ENCODE data around the gene KRT23.

Gene KRT23

DNA sequence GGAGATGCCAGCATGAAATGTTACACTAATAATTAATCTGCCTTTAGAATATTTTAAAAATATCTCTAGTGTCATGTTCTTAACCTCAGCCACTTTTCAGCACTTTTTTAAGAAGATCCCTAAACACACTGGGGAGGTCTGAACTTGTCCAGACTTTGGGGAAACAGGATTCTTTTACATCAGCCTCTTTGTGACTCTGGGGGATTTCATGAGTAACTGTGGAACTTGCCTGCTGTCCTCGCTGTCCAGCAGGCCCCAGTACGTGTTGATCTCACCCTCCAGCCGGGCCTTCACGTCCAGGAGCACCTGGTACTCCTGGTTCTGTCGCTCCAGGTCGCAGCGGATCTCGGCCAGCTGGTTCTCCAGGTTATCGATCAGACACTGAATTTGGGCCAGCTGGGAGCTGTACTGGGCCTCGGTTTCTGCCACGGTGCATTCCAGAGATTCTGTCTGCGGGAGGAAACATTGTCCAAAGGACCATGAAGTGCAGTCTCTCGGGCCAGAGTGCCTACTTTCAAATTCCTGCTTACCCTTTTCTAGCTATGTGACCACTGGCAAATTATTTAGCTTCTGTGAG lies 41.2 kb upstream of the KRT23 start:
- no peak for DNase-seq (ENCODE audit: extremely low read depth, insufficient read length)
- Histone ChIP-seq H3K4me3 (replicated peaks; ENCODE audit: low read depth, low read length) (no peak overlapping the region), H3K27me3 (replicated peaks; ENCODE audit: control insufficient read depth, insufficient read depth, low read length) (no peaks in the 10 kb centered on the region), H3K36me3 (ENCODE audit: control insufficient read depth, insufficient read depth, low read length) (no peaks in the 10 kb centered on the region)
- TF ChIP-seq, protein P1, sequence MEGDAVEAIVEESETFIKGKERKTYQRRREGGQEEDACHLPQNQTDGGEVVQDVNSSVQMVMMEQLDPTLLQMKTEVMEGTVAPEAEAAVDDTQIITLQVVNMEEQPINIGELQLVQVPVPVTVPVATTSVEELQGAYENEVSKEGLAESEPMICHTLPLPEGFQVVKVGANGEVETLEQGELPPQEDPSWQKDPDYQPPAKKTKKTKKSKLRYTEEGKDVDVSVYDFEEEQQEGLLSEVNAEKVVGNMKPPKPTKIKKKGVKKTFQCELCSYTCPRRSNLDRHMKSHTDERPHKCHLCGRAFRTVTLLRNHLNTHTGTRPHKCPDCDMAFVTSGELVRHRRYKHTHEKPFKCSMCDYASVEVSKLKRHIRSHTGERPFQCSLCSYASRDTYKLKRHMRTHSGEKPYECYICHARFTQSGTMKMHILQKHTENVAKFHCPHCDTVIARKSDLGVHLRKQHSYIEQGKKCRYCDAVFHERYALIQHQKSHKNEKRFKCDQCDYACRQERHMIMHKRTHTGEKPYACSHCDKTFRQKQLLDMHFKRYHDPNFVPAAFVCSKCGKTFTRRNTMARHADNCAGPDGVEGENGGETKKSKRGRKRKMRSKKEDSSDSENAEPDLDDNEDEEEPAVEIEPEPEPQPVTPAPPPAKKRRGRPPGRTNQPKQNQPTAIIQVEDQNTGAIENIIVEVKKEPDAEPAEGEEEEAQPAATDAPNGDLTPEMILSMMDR (IDR thresholded peaks at IDR 0.05; ENCODE audit: insufficient read depth, low read length, poor library complexity, severe bottlenecking) = no peak

GRCh38 chr17:40975516-40975915 lies 38.1 kb upstream of the KRT23 start:
- no peak for DNase-seq (ENCODE audit: extremely low read depth, insufficient read length)
- H3K36me3 ChIP-seq (ENCODE audit: control insufficient read depth, insufficient read depth, low read length) = no peaks in the 10 kb centered on the region
- TF ChIP-seq, protein P1 (IDR thresholded peaks at IDR 0.05; ENCODE audit: insufficient read depth, low read length, poor library complexity, severe bottlenecking) = no peak
- no peaks in the 10 kb centered on the region for H3K27me3 ChIP-seq (replicated peaks; ENCODE audit: control insufficient read depth, insufficient read depth, low read length)
- H3K4me3 ChIP-seq (replicated peaks; ENCODE audit: low read depth, low read length) = no peak overlapping the region

GRCh38 chr17:40974366-40974765 lies 36.9 kb upstream of the KRT23 start:
- H3K36me3 ChIP-seq (ENCODE audit: control insufficient read depth, insufficient read depth, low read length) = no peaks in the 10 kb centered on the region
- TF ChIP-seq, protein P1 (IDR thresholded peaks at IDR 0.05; ENCODE audit: insufficient read depth, low read length, poor library complexity, severe bottlenecking) = no peak
- no peaks in the 10 kb centered on the region for H3K27me3 ChIP-seq (replicated peaks; ENCODE audit: control insufficient read depth, insufficient read depth, low read length)
- H3K4me3 ChIP-seq (replicated peaks; ENCODE audit: low read depth, low read length) = no peak overlapping the region
- DNase-seq (ENCODE audit: extremely low read depth, insufficient read length) = no peak

DNA sequence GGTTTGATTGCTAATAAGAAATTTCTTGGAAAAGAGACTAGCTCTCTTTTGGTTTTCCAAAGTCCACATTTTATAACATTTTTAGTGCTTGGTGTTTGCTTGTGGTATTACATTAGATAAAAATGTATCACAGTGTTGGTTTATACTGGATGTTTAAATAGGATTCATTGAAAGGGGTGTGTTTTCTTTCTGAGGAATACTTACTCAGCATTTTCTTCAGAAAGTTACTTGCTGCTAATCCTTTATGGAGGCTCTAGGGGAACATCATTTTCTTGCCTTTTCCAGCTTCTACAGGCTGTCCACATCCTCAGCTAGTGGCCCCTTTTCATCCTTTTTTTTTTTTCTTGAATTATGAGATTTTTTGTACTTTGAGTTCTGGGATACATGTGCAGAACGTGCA lies 30.1 kb upstream of the KRT23 start:
- Histone ChIP-seq H3K36me3 (ENCODE audit: control insufficient read depth, insufficient read depth, low read length) (no peaks in the 10 kb centered on the region), H3K27me3 (replicated peaks; ENCODE audit: control insufficient read depth, insufficient read depth, low read length) (no peaks in the 10 kb centered on the region), H3K4me3 (replicated peaks; ENCODE audit: low read depth, low read length) (no peak overlapping the region)
- TF ChIP-seq, protein P1 (IDR thresholded peaks at IDR 0.05; ENCODE audit: insufficient read depth, low read length, poor library complexity, severe bottlenecking) = no peak
- DNase-seq (ENCODE audit: extremely low read depth, insufficient read length) = no peak

GRCh38 chr17:40966848-40967247 lies 29.4 kb upstream of the KRT23 start, which contains the start of gene KRT39:
TSS of gene KRT39 (minus strand) at chr17:40966948. CDS start at chr17:40966856, 92 bp downstream.
- Histone ChIP-seq H3K4me3 (replicated peaks; ENCODE audit: low read depth, low read length) (no peak within 1 kb of the TSS), H3K27me3 (replicated peaks; ENCODE audit: control insufficient read depth, insufficient read depth, low read length) (no peaks in the 10 kb centered on the region), H3K36me3 (ENCODE audit: control insufficient read depth, insufficient read depth, low read length) (no peaks in the 10 kb centered on the region)
- TF ChIP-seq, protein P1 (IDR thresholded peaks at IDR 0.05; ENCODE audit: insufficient read depth, low read length, poor library complexity, severe bottlenecking) = no peak
- no peak for DNase-seq (ENCODE audit: extremely low read depth, insufficient read length)

GRCh38 chr17:40963838-40964237 lies 26.4 kb upstream of the KRT23 start:
- Histone ChIP-seq H3K4me3 (replicated peaks; ENCODE audit: low read depth, low read length) (no peak overlapping the region), H3K27me3 (replicated peaks; ENCODE audit: control insufficient read depth, insufficient read depth, low read length) (no peaks in the 10 kb centered on the region), H3K36me3 (ENCODE audit: control insufficient read depth, insufficient read depth, low read length) (no peaks in the 10 kb centered on the region)
- TF ChIP-seq, protein P1 (IDR thresholded peaks at IDR 0.05; ENCODE audit: insufficient read depth, low read length, poor library complexity, severe bottlenecking) = peak; percentile 58
- no peak for DNase-seq (ENCODE audit: extremely low read depth, insufficient read length)
